Dermis blood vessel endothelial cell (primary cell): ENCODE data around the gene SBF2. TPM values are rescaled to one million over a fixed set of nuclear protein-coding genes. Genes with fewer than 3 reads are reported as not detected.

Experiments
- DNase-seq: peaks from one replicate; pipeline ENCODE4 v3.0.0; 2010
- total RNA-seq: library from RNA; depleted of rRNA; stranded (reverse); fragments of >200 nt; gene quantifications from 2 replicates; pipeline ENCODE4 v1.2.3, GENCODE V29; 2014

The SBF2 gene
- total RNA-seq, 1 donor from 2014 or later, result 49.9 TPM

- DNase-seq, result no peak
These were observed 454.5 kb downstream of the SBF2 start for GRCh38 chr11:9839550-9839949.

DNA sequence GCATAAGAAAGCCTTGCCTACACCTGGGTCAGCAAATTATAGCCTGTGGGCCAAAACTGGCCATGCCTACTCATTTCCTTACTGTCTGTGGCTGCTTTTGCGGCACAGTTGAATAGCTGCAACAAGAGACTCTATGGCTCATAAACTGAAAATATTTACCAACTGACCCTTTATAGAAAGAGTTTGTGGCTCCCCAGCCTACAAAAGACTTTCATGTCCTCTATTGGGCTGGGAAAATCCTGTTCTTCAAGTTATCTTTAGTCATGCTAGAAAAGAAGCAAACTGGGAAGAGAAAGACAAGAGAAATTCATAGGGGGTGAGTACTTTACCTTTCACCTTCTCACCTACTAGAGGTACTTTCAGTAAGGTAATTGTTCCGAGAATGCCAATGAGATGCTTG, 455.1 kb downstream of the SBF2 start:
- peak; percentile 49 for DNase-seq

DNA sequence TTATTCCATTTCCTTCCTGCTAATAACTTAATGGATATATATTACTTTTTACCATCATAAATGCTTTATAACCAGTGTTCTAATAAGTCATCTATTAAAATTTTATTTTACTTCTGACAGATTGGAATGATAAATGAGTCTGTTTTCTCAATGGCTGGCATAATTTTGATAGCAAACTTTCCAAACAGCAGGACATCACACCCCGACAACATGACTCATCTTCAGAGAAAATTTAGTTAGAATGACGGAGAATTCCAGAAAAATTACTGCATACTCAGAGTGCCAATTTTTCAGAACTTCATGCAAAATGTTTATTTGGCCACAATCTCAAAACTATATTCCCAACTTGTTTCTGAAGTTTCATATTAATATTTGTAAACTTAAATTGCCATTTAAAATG, 455.8 kb downstream of the SBF2 start:
- DNase-seq, result peak; percentile 39

DNA sequence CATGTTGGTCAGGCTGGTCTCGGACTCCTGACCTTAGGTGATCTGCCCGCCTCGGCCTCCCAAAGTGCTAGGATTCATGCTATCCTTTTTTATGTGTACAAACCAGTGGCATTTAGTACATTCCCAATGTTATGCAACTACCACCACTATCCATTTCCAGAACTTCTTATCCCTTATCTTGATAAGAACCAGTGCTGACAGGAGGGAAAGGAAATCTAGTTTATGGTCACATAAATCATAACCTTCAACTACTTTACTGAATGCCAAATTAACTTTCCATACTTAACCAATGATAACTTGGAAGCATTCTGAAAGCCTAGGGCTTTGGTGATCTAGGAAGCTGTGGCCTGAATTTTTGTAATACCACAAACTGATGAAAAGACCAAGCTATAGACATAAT, 459.7 kb downstream of the SBF2 start:
- DNase-seq, result no peak

- DNase-seq, result no peak
These were observed 462.9 kb downstream of the SBF2 start for GRCh38 chr11:9831122-9831521.

DNA sequence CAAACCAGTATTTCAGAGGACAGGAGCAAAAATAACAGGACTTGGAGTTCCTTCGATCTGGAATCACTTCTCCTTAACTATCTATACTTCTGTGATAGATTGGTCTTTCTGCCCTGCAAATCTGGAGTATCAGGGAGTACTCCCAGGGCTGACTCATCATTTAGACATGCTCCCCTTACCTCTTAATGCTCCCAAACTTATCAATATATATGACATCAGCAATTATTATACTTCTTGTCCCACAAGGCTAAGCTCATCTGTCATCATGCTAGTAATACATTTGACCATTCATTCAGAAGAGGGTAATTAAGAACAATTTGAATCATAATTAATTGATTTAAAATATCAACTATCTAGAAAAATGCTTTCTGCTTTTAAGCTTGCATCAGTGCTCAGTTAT, 466.3 kb downstream of the SBF2 start:
- no peak for DNase-seq

DNA sequence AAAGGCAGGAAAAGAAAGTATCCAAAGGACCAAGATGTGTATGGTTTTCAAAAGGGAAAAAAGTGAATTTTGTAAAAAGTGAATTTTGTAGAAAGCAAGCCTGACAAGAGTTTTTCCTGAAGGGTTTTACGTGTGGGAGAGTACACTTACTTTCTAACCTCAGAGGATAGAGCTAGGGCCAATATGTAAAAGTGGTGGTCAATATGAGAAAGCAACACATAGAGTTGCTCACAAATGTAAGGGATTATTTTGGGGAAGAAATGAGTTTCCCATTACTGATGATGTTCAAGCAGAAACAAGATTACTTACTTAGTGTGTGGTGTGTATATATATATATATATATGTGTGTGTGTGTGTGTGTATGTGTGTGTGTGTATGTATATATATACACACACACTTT, 467.6 kb downstream of the SBF2 start:
- no peak for DNase-seq

DNA sequence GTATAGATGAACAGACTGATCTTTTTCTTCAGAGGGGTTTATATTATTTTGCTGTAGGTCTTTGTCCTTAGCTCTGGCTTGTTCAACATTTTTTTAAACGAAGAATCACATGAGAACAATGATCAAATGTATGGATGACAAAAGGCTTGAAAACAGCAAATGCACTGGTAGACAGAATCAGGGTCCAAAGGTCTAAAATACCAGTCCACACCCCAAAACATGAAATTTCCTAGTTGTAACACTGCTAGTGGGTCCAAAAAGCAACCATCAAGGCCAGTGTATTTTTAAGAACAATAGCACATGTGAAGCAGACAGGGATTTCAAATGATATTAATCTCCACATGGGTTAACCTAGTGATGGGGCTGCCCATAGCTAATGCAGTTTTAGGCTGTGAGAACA, 468.1 kb downstream of the SBF2 start:
- no peak for DNase-seq

DNA sequence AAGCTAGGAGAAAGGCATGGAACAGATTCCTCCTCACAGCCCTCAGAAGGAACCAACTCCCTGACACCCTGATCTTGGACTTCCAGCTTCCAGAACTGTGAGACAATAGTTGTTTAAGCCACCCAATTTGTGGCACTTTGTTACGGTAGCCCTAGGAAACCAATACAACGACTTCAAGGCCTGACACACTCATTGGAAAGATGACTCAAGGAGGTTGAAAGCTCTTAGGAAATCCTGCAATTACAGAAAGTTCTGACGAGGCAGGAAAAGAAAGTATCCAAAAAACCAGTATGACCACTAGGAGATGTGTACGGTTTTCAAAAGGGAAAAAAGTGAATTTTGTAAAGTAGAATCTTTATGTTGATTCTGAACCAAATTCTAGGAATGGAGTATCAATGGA, 468.7 kb downstream of the SBF2 start:
- DNase-seq, result peak; percentile 81

DNA sequence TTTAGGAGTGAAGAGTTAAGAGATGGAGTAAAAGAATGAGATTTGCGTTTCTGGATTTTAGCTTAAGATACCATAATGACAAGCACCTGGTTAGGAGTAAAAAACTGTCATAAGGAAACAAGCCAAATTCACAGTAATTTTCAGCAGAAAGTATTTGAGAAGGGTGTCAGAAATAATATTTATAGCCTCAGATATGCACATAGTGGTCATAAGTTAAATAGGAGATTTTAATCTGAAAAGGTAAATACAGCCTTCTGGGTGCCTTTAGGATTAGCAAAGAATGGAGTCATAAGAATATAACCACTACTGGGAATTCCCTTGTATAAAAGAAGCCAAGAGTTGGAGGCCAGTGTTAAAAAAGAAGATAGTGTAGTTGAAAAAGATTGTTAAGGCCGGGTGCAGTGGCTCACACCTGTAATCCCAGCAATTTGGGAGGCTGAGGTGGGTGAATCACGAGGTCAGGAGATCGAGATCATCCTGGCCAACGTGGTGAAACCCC, 470.1 kb downstream of the SBF2 start:
- DNase-seq, result no peak

- no peak for DNase-seq
These were observed 470.6 kb downstream of the SBF2 start for GRCh38 chr11:9823439-9823838.

DNA sequence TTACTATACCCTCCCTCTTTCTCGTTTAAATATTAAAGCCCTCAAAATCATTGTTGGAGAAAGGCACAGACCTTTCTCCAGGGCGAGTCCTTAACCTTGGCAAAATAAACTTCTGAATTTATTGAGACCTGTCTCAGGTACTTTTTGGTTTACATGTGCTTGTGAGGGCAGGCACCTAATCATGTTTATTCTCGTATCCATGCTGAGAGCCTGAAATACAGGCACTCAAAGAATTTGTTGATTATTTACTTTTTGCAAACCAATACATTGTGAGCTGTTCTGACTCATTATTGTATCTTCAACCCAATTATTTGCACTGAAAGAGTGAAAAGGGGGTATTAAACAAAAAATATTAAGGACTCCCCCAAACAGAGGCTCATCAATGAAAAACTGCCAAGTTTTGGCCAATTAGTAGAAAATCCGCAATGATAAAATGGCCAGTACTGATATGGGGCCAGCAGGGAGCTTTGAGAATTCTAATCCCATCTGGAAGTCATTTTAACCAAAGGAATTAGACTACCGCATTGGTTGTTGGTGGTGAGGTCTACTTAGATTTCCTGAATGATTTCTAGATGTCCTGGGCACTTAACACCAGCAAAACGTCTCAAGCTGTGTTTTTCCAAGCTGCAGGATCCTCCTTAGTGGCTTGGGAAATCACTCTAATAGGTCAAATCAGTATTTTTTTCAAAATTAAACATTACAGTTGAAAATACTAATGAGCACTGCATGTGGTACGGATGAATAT, 472.8 kb downstream of the SBF2 start:
- DNase-seq, result no peak

DNA sequence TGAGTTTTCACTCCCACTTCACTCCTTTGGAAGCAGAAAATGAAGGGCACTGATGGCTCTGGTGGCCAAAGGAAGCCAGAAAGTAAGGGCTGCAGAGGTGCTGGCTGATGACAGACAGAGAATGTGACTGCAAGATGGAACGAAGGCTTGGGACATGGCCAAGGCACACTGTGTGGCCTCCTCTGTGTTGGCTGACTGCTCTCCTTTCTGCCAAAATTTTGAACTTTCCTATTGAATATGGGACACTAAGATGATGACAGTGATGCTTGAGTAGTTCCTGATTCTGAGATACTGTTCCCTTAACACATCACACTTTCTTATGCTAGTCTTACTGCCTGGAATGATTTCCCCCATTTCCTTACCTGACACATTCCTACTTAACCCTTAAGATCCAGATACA, 473.8 kb downstream of the SBF2 start:
- DNase-seq, result no peak

- DNase-seq, result no peak
These were observed 476.8 kb downstream of the SBF2 start for GRCh38 chr11:9817191-9817590.

DNA sequence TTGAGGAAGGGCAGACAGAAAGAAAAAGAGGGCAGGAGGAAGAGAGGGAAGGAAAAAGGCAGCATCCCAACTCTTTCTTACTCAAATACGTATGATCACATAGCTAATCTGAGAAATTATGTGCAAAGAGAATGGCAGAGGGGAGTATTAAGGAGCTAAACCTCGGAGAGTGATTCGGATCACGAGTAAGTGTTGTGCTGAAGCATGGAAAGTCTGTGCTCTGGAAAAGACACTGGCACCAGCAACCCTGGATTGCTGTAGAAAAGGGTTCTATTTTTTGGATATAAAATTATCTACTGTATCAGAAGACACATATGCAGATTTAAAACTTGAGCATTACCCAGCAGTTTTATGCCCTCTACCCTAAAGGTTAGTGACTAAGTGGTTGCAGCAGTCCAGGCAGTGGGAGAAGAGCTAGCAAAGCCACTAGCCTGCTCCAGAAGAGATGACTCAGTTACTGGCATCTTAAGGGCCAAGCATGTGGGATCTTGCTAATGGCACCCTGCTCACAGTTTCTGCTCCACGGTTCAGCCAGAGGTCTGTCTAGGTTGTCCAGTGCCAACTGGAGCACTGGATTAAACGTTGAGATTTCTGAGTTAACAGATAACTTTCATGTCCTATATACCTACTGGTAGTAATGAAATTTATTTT, 478.4 kb downstream of the SBF2 start:
- no peak for DNase-seq

DNA sequence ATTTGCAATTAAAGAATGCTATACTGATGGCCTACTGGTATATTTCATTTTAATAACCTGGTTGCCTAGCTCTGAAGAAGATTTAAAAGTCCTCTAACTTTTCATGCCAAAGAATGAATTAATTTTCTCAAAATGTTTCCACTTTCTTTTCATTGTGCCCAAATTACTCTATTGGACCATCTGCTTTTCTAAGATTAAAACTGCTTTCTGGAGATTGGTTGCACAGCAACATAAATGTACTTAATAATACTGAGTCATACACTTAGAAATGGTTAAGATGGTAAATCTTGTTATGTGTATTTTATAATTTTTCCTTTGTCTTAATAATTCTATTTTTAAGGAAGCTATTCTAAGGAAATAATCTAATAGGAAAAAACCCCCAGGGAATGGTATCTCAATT, 479.9 kb downstream of the SBF2 start:
- no peak for DNase-seq

DNA sequence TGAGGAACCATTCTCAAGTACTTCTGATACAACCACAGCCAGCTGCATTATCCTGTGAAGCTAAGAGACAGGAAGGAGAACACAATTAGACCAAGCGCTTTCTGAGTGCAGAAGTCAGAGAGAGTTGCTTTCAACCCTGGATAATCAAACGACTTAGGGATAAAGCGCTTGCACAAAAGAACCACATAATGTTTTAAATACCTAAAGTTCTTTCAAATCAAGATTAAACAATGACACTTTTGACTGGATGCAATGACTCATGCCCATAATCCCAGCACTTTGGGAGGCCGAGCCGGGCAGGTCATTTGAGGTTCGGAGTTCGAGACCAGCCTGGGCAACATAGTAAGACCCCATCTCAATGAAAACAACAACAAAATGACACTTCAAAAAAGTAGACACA, 485.1 kb downstream of the SBF2 start:
- DNase-seq, result peak; percentile 22

GRCh38 chr11:9806946-9807687, 486.9 kb downstream of the SBF2 start:
- no peak for DNase-seq

DNA sequence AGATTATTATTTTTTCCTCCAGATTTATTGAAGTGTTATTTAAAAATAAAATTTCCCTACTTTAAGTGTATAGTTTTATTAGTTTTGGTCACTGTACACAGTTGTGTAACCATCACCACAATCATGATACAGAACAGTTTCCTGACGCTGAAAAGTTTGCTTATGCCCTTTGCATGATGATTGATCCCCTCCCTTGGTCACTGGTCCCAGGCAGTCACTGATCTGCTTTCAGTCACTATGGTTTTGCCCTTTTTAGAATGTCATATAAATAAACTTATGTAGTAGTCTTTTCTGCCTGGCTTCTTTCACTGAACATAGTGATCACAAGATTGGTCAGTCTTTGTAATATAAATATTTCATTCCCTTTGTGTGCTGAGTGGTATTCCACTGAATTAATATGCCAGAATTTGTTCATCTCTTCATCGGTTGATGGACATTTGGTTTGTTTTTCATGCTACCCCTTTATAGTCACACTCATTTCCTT, 489.6 kb downstream of the SBF2 start:
- DNase-seq, result no peak

- DNase-seq, result no peak
These were observed 490.2 kb downstream of the SBF2 start for GRCh38 chr11:9803685-9804418.

GRCh38 chr11:9802291-9802861, 491.6 kb downstream of the SBF2 start:
- no peak for DNase-seq

- DNase-seq, result no peak
These were observed 494.1 kb downstream of the SBF2 start for GRCh38 chr11:9799886-9800285.
